HEK293 (cell line): Measurements from ENCODE around the gene SULT2B1.

Source experiments
- EGR2 ChIP-seq: fragments of 450-650 bp; formaldehyde crosslinking; IDR thresholded peaks from 2 replicates; pipeline ENCODE4 v1.5.1; 2016; ENCODE audit warnings: low read depth, missing biosample characterization, missing genetic modification characterization
- HOXC10 ChIP-seq: sonication (generic); formaldehyde crosslinking; IDR thresholded peaks from 2 replicates; pipeline ENCODE4 v1.8.1; 2023; ENCODE audit warnings: mild to moderate bottlenecking, missing genetic modification reagents
- HOXD13 ChIP-seq: sonication (generic); formaldehyde crosslinking; IDR thresholded peaks from 2 replicates; pipeline ENCODE4 v1.8.0; 2022; ENCODE audit warnings: missing genetic modification reagents, borderline replicate concordance
- KLF16 ChIP-seq: fragments of 450-650 bp; formaldehyde crosslinking; IDR thresholded peaks from 2 replicates; pipeline ENCODE4 v1.5.1; 2017; ENCODE audit warnings: missing biosample characterization, missing genetic modification characterization
- PBX3 ChIP-seq: sonication (generic); formaldehyde crosslinking; IDR thresholded peaks from 2 replicates; pipeline ENCODE4 v1.8.1; 2022; ENCODE audit warnings: mild to moderate bottlenecking, moderate library complexity, missing genetic modification reagents
- SCRT1 ChIP-seq: fragments of 450-650 bp; formaldehyde crosslinking; IDR thresholded peaks from 2 replicates; pipeline ENCODE4 v1.5.1; 2016; ENCODE audit warnings: missing biosample characterization, missing genetic modification characterization, borderline replicate concordance
- TSHZ1 ChIP-seq: fragments of 450-650 bp; formaldehyde crosslinking; IDR thresholded peaks from 2 replicates; pipeline ENCODE4 v1.5.1; 2016; ENCODE audit warnings: missing biosample characterization, missing genetic modification characterization, borderline replicate concordance
- YY2 ChIP-seq: fragments of 450-650 bp; formaldehyde crosslinking; IDR thresholded peaks from 2 replicates; pipeline ENCODE4 v1.5.1; 2016; ENCODE audit warnings: missing biosample characterization, missing genetic modification characterization
- ZBTB20 ChIP-seq: fragments of 450-650 bp; formaldehyde crosslinking; IDR thresholded peaks from 2 replicates; pipeline ENCODE4 v1.5.1; 2016; ENCODE audit warnings: missing biosample characterization, missing genetic modification characterization
- ZBTB8A ChIP-seq: fragments of 450-650 bp; formaldehyde crosslinking; IDR thresholded peaks from 2 replicates; pipeline ENCODE4 v1.5.1; 2016; ENCODE audit warnings: missing biosample characterization, missing genetic modification characterization
- ZNF114 ChIP-seq: fragments of 450-650 bp; formaldehyde crosslinking; IDR thresholded peaks from 2 replicates; pipeline ENCODE4 v1.5.0; 2017; ENCODE audit warnings: missing biosample characterization, missing genetic modification characterization
- ZNF121 ChIP-seq: fragments of 450-650 bp; formaldehyde crosslinking; IDR thresholded peaks from 2 replicates; pipeline ENCODE4 v1.5.1; 2016; ENCODE audit warnings: missing biosample characterization, missing genetic modification characterization
- ZNF132 ChIP-seq: fragments of 450-650 bp; formaldehyde crosslinking; IDR thresholded peaks from 2 replicates; pipeline ENCODE4 v1.5.1; 2017; ENCODE audit warnings: missing biosample characterization, missing genetic modification characterization, borderline replicate concordance
- ZNF133 ChIP-seq: fragments of 450-650 bp; formaldehyde crosslinking; IDR thresholded peaks from 2 replicates; pipeline ENCODE4 v1.5.1; 2016; ENCODE audit warnings: missing biosample characterization, missing genetic modification characterization
- ZNF184 ChIP-seq: fragments of 450-650 bp; IDR thresholded peaks from 2 replicates; pipeline ENCODE4 v1.5.1; 2018; ENCODE audit warnings: missing biosample characterization, mild to moderate bottlenecking, missing genetic modification characterization
- ZNF19 ChIP-seq: fragments of 450-650 bp; formaldehyde crosslinking; IDR thresholded peaks from 2 replicates; pipeline ENCODE4; 2016; ENCODE audit warnings: missing biosample characterization, missing genetic modification characterization, low read depth
- ZNF2 ChIP-seq: fragments of 450-650 bp; formaldehyde crosslinking; IDR thresholded peaks from 2 replicates; pipeline ENCODE4 v1.5.1; 2016; ENCODE audit warnings: missing biosample characterization, missing genetic modification characterization
- ZNF202 ChIP-seq: fragments of 450-650 bp; formaldehyde crosslinking; IDR thresholded peaks from 2 replicates; pipeline ENCODE4 v1.5.1; 2016; ENCODE audit warnings: missing biosample characterization, missing genetic modification characterization, borderline replicate concordance
- ZNF248 ChIP-seq: fragments of 450-650 bp; formaldehyde crosslinking; IDR thresholded peaks from 2 replicates; pipeline ENCODE4 v1.5.1; 2017; ENCODE audit warnings: missing biosample characterization, missing genetic modification characterization
- ZNF426 ChIP-seq: fragments of 450-650 bp; formaldehyde crosslinking; IDR thresholded peaks from 2 replicates; pipeline ENCODE4 v1.5.1; 2017; ENCODE audit warnings: missing biosample characterization, missing genetic modification characterization, mild to moderate bottlenecking, inconsistent platforms, moderate library complexity
- ZNF510 ChIP-seq: fragments of 450-650 bp; formaldehyde crosslinking; IDR thresholded peaks from 2 replicates; pipeline ENCODE4 v1.5.1; 2018; ENCODE audit warnings: mild to moderate bottlenecking, missing genetic modification characterization, missing biosample characterization; ENCODE audit not compliant: insufficient replicate concordance
- ZNF521 ChIP-seq: fragments of 450-650 bp; formaldehyde crosslinking; IDR thresholded peaks from 2 replicates; pipeline ENCODE4 v1.5.1; 2017; ENCODE audit warnings: missing biosample characterization, mild to moderate bottlenecking, missing genetic modification characterization
- ZNF555 ChIP-seq: fragments of 450-650 bp; formaldehyde crosslinking; conservative IDR thresholded peaks from 2 replicates; pipeline ENCODE4 v1.5.1; 2017; ENCODE audit warnings: missing biosample characterization, mild to moderate bottlenecking, missing genetic modification characterization, inconsistent platforms
- ZNF558 ChIP-seq: fragments of 450-650 bp; formaldehyde crosslinking; IDR thresholded peaks from 2 replicates; pipeline ENCODE4 v1.5.1; 2016; ENCODE audit warnings: missing biosample characterization, missing genetic modification characterization
- ZNF560 ChIP-seq: fragments of 450-650 bp; formaldehyde crosslinking; IDR thresholded peaks from 2 replicates; pipeline ENCODE4 v1.5.1; 2017; ENCODE audit warnings: missing biosample characterization, missing genetic modification characterization, borderline replicate concordance
- ZNF704 ChIP-seq: fragments of 450-650 bp; formaldehyde crosslinking; IDR thresholded peaks from 2 replicates; pipeline ENCODE4 v1.5.1; 2016; ENCODE audit warnings: missing biosample characterization, missing genetic modification characterization
- ZNF777 ChIP-seq: fragments of 450-650 bp; formaldehyde crosslinking; IDR thresholded peaks from 2 replicates; pipeline ENCODE4 v1.5.1; 2017; ENCODE audit warnings: missing biosample characterization, missing genetic modification characterization, borderline replicate concordance
- ZSCAN16 ChIP-seq: fragments of 450-650 bp; formaldehyde crosslinking; IDR thresholded peaks from 2 replicates; pipeline ENCODE4 v1.5.1; 2016; ENCODE audit warnings: missing biosample characterization, missing genetic modification characterization
- TF ChIP-seq, protein P1 (sequence below): fragments of 450-650 bp; formaldehyde crosslinking; IDR thresholded peaks from 2 replicates; pipeline ENCODE4 v1.5.1; 2016; ENCODE audit warnings: missing biosample characterization, missing genetic modification characterization, borderline replicate concordance
- TF ChIP-seq, protein P2 (sequence below): fragments of 450-650 bp; formaldehyde crosslinking; IDR thresholded peaks from 2 replicates; pipeline ENCODE4 v1.5.1; 2017; ENCODE audit warnings: missing biosample characterization, missing genetic modification characterization
- TF ChIP-seq, protein P3 (sequence below): fragments of 450-650 bp; formaldehyde crosslinking; IDR thresholded peaks from 2 replicates; pipeline ENCODE4 v1.5.1; 2016; ENCODE audit warnings: missing biosample characterization, missing genetic modification characterization

Gene SULT2B1

GRCh38 chr19:48539503-48540096 is 12.4 kb upstream of the SULT2B1 start (continued):
- no peak for TF ChIP-seq ZNF704 (tag by site-specific recombination)
- TF ChIP-seq HOXC10 (CRISPR knock-in tag), result no peak
- TF ChIP-seq ZNF558 (tag by site-specific recombination), result peak; percentile 42; the same call in 1 of the 2 replicates
- TF ChIP-seq, protein P1, sequence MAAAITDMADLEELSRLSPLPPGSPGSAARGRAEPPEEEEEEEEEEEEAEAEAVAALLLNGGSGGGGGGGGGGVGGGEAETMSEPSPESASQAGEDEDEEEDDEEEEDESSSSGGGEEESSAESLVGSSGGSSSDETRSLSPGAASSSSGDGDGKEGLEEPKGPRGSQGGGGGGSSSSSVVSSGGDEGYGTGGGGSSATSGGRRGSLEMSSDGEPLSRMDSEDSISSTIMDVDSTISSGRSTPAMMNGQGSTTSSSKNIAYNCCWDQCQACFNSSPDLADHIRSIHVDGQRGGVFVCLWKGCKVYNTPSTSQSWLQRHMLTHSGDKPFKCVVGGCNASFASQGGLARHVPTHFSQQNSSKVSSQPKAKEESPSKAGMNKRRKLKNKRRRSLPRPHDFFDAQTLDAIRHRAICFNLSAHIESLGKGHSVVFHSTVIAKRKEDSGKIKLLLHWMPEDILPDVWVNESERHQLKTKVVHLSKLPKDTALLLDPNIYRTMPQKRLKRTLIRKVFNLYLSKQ (tag by site-specific recombination), result no peak
- TF ChIP-seq YY2 (tag by site-specific recombination), result no peak; the same call in 1 of the 2 replicates
- peak; percentile 62 for TF ChIP-seq KLF16 (tag by site-specific recombination)
- no peak for TF ChIP-seq ZNF2 (tag by site-specific recombination)
- TF ChIP-seq PBX3 (CRISPR knock-in tag), result no peak
- TF ChIP-seq EGR2 (tag by site-specific recombination), result no peak
- no peak for TF ChIP-seq ZNF777 (tag by site-specific recombination)
- TF ChIP-seq ZNF133 (tag by site-specific recombination), result no peak
- peak; percentile 61 for TF ChIP-seq ZBTB20
- TF ChIP-seq ZNF121 (tag by site-specific recombination), result no peak
- no peak for TF ChIP-seq ZNF560 (tag by site-specific recombination)
- no peak for TF ChIP-seq ZNF510 (tag by site-specific recombination)
- TF ChIP-seq ZNF426, result no peak
- no peak; the same call in 1 of the 2 replicates for TF ChIP-seq ZNF132 (tag by site-specific recombination)
- TF ChIP-seq ZNF19 (tag by site-specific recombination), result no peak
- peak; percentile 34; the same call in 1 of the 2 replicates for TF ChIP-seq TSHZ1
- no peak for TF ChIP-seq ZNF202 (tag by site-specific recombination)
- TF ChIP-seq ZSCAN16 (tag by site-specific recombination), result no peak
- TF ChIP-seq HOXD13 (CRISPR knock-in tag), result no peak
- peak; percentile 96; the same call in 1 of the 2 replicates for TF ChIP-seq ZNF114 (tag by site-specific recombination)
- TF ChIP-seq SCRT1 (tag by site-specific recombination), result peak; percentile 93
- TF ChIP-seq, protein P2, sequence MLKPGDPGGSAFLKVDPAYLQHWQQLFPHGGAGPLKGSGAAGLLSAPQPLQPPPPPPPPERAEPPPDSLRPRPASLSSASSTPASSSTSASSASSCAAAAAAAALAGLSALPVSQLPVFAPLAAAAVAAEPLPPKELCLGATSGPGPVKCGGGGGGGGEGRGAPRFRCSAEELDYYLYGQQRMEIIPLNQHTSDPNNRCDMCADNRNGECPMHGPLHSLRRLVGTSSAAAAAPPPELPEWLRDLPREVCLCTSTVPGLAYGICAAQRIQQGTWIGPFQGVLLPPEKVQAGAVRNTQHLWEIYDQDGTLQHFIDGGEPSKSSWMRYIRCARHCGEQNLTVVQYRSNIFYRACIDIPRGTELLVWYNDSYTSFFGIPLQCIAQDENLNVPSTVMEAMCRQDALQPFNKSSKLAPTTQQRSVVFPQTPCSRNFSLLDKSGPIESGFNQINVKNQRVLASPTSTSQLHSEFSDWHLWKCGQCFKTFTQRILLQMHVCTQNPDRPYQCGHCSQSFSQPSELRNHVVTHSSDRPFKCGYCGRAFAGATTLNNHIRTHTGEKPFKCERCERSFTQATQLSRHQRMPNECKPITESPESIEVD, result no peak; the same call in 1 of the 2 replicates
- TF ChIP-seq, protein P3, sequence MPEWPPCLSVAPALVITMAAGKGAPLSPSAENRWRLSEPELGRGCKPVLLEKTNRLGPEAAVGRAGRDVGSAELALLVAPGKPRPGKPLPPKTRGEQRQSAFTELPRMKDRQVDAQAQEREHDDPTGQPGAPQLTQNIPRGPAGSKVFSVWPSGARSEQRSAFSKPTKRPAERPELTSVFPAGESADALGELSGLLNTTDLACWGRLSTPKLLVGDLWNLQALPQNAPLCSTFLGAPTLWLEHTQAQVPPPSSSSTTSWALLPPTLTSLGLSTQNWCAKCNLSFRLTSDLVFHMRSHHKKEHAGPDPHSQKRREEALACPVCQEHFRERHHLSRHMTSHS (tag by site-specific recombination), result no peak
- 0 out of 2 replicates have a peak, but pooled peaks have one; percentile 26 for TF ChIP-seq ZBTB8A
- no peak for TF ChIP-seq ZNF555 (tag by site-specific recombination)
- TF ChIP-seq ZNF184 (tag by site-specific recombination), result no peak; the same call in 1 of the 2 replicates
- peak; percentile 94; the same call in 1 of the 2 replicates for TF ChIP-seq ZNF248 (tag by site-specific recombination)
- 0 out of 2 replicates have a peak, but pooled peaks have one; percentile 51 for TF ChIP-seq ZNF521
